AG10803 (cell line): Measurements from ENCODE around the gene SLC2A9.
"Not testable (repeated sequence)": the region's sequence is repeated elsewhere in the genome, so short reads cannot be mapped to it uniquely, and the experiment has no call there.

Source experiments
- DNase-seq: peaks from one replicate; pipeline ENCODE4 v3.0.0; 2010; ENCODE audit warnings: low read depth
- H3K4me3 ChIP-seq: 2 replicates; pipeline ENCODE4 v1.5.1; 2011; ENCODE audit warnings: mild to moderate bottlenecking, low read length, control low read depth
- CTCF ChIP-seq: conservative IDR thresholded peaks from 2 replicates; pipeline ENCODE4 v1.5.1; 2011; ENCODE audit warnings: mild to moderate bottlenecking, low read length, control low read depth, inconsistent platforms

SLC2A9 gene

GRCh38 chr4:9906996-9907395 lies 114.3 kb downstream of the SLC2A9 start:
- H3K4me3 ChIP-seq: no peak overlapping the region
- no peak for DNase-seq
- TF ChIP-seq CTCF: no peak

- no peak for DNase-seq
- no peak for TF ChIP-seq CTCF
- H3K4me3 ChIP-seq: no peak overlapping the region
Observed at GRCh38 chr4:9904976-9905587, 116.2 kb downstream of the SLC2A9 start.

- DNase-seq: no peak
- H3K4me3 ChIP-seq: no peak overlapping the region
Observed at GRCh38 chr4:9903317-9903716, 118.0 kb downstream of the SLC2A9 start.

GRCh38 chr4:9901257-9901656 lies 120.0 kb downstream of the SLC2A9 start:
- H3K4me3 ChIP-seq: no peak overlapping the region
- no peak for DNase-seq
- TF ChIP-seq CTCF: no peak

More at GRCh38 chr4:9903317-9903716, 118.0 kb downstream of the SLC2A9 start:
- no peak for TF ChIP-seq CTCF

- not testable (repeated sequence) for H3K4me3 ChIP-seq, DNase-seq
Observed at GRCh38 chr4:9900633-9901032, 120.7 kb downstream of the SLC2A9 start.

GRCh38 chr4:9899306-9900055 lies 121.8 kb downstream of the SLC2A9 start:
- no peak for TF ChIP-seq CTCF
- no peak for DNase-seq
- no peak overlapping the region for H3K4me3 ChIP-seq

- no peak overlapping the region for H3K4me3 ChIP-seq
- peak; percentile 15; the same call in 1 of the 2 replicates for TF ChIP-seq CTCF
- peak; percentile 21 for DNase-seq
Observed at GRCh38 chr4:9898596-9899305, 122.5 kb downstream of the SLC2A9 start.
